Left ventricle myocardium superior (tissue), 1 donor: Measurements from ENCODE around the gene LRCOL1. TPM values are rescaled to one million over a fixed set of nuclear protein-coding genes. Genes with fewer than 3 reads are reported as not detected.
"Not testable (repeated sequence)": the region's sequence is repeated elsewhere in the genome, so short reads cannot be mapped to it uniquely, and the experiment has no call there.

ENCODE experiments used
- ATAC-seq: fragments of 200-7000 bp; cut with Tn5 transposase; one replicate; pipeline ENCODE4 v1.9.1; 2020; ENCODE audit warnings: mild to moderate bottlenecking, moderate library complexity
- DNase-seq: peaks from one replicate; pipeline ENCODE4 v3.0.0-alpha.2; 2020
- intact Hi-C: fragments of 100-400 bp; cut with micrococcal nuclease; formaldehyde crosslinking; loops from one replicate; pipeline ENCODE4 v1.11.0; 2022
- total RNA-seq: library from RNA; stranded (reverse); fragmentation: NEBNext Ultra II Directional; extraction: Animal tissue kit (Norgen Biotek cat#: 25700); gene quantifications from one replicate; pipeline ENCODE4 v1.2.1, GENCODE V29; 2021
- donor health status: DM: no; HTN: yes; CAD: no; lungs with severe emphysema.

LRCOL1 gene
- total RNA-seq, 1 donor from 2014 or later, result not detected

- DNase-seq, result no peak
- no peak for ATAC-seq
- intact Hi-C loops, result no loop called here
Observed at GRCh38 chr12:132605892-132606291, 4.5 kb downstream of the LRCOL1 start.

- intact Hi-C loops, result no loop called here
- DNase-seq (no peak), ATAC-seq (no peak)
Observed at GRCh38 chr12:132604668-132605441, 5.5 kb downstream of the LRCOL1 start.

- intact Hi-C loops, result no loop called here
- DNase-seq, result peak; percentile 68
- ATAC-seq, result peak; percentile 66
Observed at GRCh38 chr12:132604151-132604618, 6.2 kb downstream of the LRCOL1 start.

DNA sequence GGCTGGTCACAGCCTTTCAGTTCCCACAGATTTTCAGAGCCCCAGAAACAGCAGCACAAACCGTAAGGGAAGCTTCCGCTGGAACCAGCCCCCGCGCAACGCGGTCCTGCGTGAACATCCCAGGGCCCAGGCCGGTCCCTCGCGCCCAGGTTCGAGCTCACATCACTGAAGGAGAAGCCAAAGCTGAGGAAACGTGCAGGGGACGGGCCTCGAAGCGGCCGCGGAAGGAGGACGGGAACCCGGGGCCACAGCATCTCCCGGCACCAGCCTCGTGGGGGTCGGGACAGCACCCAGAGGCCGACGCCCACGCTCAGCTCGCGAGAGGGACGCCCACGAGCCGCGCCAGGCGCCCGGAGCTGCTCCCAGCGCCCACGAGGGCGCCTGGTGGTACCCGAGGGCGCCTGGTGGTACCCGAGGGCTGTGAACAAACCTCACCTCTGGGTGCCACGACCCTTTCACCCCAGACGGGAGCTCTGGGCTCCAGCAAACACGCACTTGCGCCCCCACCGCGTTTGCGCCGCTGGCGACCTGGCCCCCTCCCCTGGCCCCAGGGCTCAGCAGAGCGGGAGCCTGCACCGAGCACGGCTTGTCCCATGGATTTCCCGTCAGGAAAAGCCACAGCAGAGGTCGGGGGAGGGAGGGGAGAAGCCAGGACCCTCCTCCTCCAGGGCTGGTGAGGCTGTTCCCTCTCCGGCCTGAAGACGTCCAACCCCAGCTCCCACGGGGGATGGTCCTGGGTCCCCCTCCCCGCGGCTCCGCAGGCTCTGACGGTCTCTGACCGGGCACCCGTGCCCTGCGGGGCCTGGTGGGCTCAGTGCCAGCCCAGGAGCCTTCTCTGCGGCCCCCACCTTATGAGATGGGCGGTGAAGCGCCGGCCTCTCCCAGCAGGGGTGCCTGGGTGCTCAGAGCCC, 6.9 kb downstream of the LRCOL1 start:
- intact Hi-C loops, result no loop called here
- peak; percentile 40 for DNase-seq
- ATAC-seq, result peak; percentile 50

DNA sequence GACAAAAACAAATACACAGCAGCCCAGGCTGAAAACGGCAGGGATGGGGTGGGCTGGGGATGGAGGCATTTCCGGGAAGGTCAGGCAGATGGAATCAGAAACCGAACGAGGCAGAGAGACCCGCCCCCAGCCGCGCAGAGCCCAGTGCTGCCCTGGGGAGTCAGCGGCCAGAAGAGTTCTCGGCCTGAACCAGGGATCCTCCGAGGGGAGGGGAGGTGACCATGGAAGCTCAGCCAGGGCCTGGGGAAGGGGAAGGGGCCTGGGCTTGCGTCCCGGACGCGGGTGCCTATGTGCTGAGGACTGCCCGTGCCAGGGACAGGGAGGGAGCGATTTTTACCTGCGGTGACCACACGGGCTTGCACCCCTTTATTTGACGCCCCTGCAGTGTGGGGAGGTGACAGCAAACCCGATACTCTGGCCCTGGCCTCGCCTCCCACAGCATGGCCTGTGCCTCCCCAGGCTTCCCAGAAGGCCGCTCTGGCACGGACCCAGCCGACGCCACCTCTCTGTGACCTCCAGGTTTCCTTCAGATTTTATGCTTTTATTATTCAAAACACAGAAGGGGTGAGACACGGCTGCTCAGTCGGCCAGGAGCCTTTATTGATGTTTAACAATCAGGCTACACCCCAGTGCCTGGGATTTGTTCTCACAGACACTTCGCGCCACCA, 7.7 kb downstream of the LRCOL1 start:
- intact Hi-C loops, result no loop called here
- peak; percentile 8 for ATAC-seq
- DNase-seq, result peak; percentile 53

GRCh38 chr12:132601171-132601883, 9.1 kb downstream of the LRCOL1 start:
- ATAC-seq (no peak), DNase-seq (peak; percentile 30)
- intact Hi-C loops, result no loop called here

DNA sequence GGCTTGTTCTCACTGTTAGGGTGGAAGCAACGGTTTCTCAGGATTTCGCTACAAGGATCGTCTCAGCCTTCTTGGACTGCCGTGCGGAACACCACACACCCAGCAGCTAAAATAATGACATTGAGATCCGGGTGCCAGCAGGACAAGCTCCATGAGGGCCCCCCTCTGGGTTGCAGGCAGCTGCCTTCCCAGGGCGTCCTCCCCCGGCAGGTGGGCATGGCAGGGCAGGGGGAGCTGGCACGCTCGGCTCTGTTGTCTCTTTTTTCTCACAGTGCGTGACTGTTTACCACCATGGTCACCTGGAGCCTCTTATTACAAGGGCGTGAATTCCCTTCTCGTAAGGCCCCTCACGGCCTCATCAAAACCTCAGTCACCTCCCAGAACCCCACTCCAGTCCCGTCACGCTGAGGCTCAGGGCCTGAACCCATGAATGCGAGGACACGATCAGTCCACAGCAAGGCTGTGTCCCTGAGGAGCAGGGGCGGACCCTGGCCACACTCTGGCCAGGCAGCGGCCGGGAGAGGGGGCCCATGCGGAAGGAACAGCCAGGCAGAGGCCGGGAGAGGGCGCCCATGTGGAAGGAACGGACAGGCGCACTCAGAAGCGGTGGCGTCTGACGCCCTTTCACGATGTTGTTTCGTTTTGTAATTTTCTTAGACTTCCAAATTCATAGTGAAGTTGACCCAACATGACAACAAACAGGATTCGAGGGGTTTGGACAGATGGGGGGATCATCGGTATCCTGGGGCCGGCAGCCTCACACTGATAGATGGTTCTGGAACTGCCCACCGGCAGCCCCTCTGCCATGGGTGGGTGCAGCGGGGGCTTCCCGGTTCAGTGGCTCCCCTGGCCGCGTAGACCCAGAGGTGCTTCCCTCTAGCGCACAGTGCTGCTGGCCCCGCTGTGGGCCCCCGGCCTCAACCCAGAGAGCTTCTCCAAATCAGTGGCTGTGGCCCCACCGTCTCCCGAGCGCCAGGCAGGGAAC, 10.0 kb downstream of the LRCOL1 start:
- intact Hi-C loops, result no loop called here
- DNase-seq (peak; percentile 84), ATAC-seq (peak; percentile 77)

DNA sequence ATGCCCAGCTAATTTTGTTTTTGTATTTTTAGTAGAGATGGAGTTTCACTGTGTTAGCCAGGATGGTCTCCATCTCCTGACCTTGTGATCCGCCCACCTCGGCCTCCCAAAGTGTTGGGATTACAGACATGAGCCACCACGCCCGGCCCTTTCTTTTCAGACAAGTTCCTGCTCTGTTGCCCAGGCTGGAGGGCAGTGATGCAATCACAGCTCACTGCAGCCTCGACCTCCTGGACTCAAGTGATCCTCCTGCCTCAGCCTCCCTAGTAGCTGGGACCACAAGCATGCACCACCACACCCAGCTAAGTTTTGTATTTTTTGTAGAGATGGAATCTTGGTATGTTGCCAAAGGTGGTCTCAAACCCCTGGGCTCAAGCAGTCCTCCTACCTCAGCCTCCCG, 10.9 kb downstream of the LRCOL1 start:
- ATAC-seq, intact Hi-C loops, DNase-seq: not testable (repeated sequence)

DNA sequence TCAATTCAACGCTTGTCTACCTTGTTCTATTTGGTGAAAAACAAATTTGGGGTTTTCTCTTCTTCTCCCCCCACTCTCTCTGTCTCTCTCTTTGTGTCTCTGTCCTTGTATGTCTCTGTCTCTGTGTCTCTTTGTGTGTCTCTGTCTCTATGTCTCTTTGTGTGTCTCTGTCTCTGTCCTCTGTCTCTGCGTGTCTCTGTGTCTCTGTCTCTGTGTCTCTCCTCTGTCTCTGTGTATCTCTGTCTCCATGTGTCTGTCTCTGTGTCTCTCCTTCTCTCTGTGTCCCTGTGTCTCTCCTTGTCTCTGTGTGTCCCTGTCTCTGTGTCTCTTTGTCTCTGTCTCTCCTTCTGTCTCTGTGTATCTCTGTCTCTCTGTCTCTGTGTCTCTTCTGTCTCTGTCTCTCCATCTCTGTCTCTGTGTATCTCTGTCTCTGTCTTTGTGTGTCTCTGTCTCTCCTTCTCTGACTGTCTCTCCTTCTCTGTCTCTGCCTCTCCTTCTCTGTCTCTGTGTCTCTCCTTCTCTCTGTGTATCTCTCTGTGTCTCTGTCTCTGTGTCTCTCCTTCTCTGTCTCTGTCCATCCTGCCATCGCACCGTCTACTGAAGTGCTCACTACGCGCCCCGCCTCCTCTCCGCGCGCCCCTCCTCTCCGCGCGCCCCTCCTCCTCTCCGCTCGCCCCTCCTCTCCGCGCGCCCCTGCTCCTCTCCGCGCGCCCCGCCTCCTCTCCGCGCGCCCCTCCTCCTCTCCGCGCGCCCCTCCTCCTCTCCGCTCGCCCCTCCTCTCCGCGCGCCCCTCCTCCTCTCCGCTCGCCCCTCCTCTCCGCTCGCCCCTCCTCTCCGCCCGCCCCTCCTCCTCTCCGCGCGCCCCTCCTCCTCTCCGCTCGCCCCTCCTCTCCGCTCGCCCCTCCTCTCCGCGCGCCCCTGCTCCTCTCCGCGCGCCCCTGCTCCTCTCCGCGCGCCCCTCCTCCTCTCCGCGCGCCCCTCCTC, 12.8 kb downstream of the LRCOL1 start:
- intact Hi-C loops, result no loop called here

GRCh38 chr12:132596016-132596415, 14.4 kb downstream of the LRCOL1 start:
- ATAC-seq, result no peak
- no peak for DNase-seq
- intact Hi-C loops, result no loop called here

More for the DNA sequence above, 12.8 kb downstream of the LRCOL1 start:
- ATAC-seq, result peak; percentile 46
- no peak for DNase-seq

GRCh38 chr12:132595183-132595582, 15.2 kb downstream of the LRCOL1 start:
- no peak for DNase-seq
- no peak for ATAC-seq
- intact Hi-C loops, result no loop called here

GRCh38 chr12:132593938-132594358, 16.4 kb downstream of the LRCOL1 start:
- ATAC-seq, result peak; percentile 97
- DNase-seq, result peak; percentile 88
- intact Hi-C loops, result no loop called here

- intact Hi-C loops, result no loop called here
- DNase-seq (no peak), ATAC-seq (no peak)
Observed at GRCh38 chr12:132593521-132593920, 16.9 kb downstream of the LRCOL1 start.

GRCh38 chr12:132593071-132593470, 17.3 kb downstream of the LRCOL1 start:
- no peak for DNase-seq
- intact Hi-C loops, result no loop called here
- no peak for ATAC-seq

DNA sequence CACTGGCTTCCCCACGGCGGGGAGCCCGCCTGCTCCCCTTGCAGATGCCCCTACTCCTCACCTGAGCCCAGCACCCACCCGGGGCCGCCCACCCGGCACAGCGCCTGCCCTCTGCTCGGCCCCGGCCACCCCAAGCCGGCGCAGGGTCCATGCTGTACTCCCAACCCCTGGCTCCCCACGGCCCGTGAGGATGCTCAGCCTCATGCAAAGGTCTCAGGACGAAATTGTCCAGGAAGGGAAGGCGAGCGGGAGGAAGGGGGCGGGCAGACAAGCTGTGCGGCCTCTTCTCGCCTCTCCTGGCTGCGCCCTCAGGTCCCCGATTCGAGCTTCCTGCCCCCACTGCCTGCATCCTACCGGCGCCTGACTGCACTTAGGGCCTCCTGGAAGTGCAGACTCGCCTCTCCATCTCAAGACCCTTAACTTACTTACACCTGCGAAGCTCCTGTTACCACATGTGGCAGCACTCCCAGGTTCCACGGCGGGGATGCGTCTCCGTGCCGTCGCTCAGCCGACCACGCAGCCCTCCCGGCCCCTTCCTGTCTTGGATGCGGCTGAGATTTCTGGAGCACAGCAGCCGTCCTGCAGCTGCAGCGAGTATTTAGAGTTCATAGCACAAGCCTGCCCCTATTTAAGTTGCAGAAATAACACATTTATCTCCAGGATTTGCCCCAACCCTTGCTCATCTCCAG, 18.0 kb downstream of the LRCOL1 start:
- DNase-seq (peak; percentile 12), ATAC-seq (no peak)
- intact Hi-C loops, result no loop called here
